ENCODE results near the gene MYO9B.

- no peak for TF ChIP-seq CTCF (IDR thresholded peaks at IDR 0.05; ENCODE audit: low read length)
- no peak for TF ChIP-seq EZH2 (IDR thresholded peaks at IDR 0.05; ENCODE audit: borderline replicate concordance, low read length)
These were observed 49.6 kb downstream of the MYO9B start for GRCh38 chr19:17125062-17125727.
